ENCODE results near the gene AVPR2. TPM values are rescaled to one million over a fixed set of nuclear protein-coding genes. Genes with fewer than 3 reads are reported as not detected.
A peak's percentile ranks its signal among the peaks of the same experiment; 100 is the strongest.

AVPR2 gene
- total RNA-seq, 1 donor, result not detected

DNA sequence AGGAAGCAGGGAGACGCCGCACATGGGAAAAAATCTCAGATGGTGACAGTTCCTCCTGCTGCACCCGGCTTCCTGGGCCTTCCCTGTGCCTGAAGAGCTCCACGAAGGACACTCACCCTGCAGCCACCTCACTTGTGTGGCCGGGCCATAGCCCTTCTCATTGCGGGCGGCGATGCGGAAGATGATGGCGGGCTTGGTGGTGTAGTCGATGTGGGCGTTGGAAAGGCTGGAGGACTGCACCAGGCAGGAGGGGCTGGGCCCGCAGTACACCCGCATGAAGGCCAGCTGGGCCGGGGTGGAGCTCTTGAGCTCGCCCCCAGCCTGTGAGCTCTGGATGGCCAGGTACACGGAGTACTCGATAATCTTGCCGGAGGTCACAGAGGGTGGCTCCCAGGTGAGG is 45.7 kb downstream of the AVPR2 start:
- no peaks in the 10 kb centered on the region for H3K4me1 ChIP-seq (ENCODE audit: insufficient read depth, low read length)
- H3K27ac ChIP-seq (ENCODE audit: low read depth, low read length), result no peak overlapping the region
- H3K4me3 ChIP-seq (ENCODE audit: insufficient read depth, low read length), result no peak overlapping the region
- H3K27me3 ChIP-seq (ENCODE audit: insufficient read depth, low read length), result no peaks in the 10 kb centered on the region
- DNase-seq (ENCODE audit: insufficient read length, low spot score, missing footprints), result no peak
- TF ChIP-seq, protein P1, sequence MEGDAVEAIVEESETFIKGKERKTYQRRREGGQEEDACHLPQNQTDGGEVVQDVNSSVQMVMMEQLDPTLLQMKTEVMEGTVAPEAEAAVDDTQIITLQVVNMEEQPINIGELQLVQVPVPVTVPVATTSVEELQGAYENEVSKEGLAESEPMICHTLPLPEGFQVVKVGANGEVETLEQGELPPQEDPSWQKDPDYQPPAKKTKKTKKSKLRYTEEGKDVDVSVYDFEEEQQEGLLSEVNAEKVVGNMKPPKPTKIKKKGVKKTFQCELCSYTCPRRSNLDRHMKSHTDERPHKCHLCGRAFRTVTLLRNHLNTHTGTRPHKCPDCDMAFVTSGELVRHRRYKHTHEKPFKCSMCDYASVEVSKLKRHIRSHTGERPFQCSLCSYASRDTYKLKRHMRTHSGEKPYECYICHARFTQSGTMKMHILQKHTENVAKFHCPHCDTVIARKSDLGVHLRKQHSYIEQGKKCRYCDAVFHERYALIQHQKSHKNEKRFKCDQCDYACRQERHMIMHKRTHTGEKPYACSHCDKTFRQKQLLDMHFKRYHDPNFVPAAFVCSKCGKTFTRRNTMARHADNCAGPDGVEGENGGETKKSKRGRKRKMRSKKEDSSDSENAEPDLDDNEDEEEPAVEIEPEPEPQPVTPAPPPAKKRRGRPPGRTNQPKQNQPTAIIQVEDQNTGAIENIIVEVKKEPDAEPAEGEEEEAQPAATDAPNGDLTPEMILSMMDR (IDR thresholded peaks at IDR 0.05; ENCODE audit: extremely low read depth, low read depth, low read length), result no peak
- peaks cover 53% of the 10 kb centered on the region for H3K36me3 ChIP-seq (ENCODE audit: insufficient read depth, low read length)
- H4K20me1 ChIP-seq (ENCODE audit: insufficient read depth, low read length), result no peaks in the 10 kb centered on the region
- H3K9me3 ChIP-seq (ENCODE audit: low read depth, low read length), result no peaks in the 10 kb centered on the region
- no peak overlapping the region for H2AFZ ChIP-seq (ENCODE audit: low read length)
- no peak overlapping the region for H3K4me2 ChIP-seq (ENCODE audit: insufficient read depth, low read length)
- H3K79me2 ChIP-seq (ENCODE audit: insufficient read depth, low read length), result no peaks in the 10 kb centered on the region

DNA sequence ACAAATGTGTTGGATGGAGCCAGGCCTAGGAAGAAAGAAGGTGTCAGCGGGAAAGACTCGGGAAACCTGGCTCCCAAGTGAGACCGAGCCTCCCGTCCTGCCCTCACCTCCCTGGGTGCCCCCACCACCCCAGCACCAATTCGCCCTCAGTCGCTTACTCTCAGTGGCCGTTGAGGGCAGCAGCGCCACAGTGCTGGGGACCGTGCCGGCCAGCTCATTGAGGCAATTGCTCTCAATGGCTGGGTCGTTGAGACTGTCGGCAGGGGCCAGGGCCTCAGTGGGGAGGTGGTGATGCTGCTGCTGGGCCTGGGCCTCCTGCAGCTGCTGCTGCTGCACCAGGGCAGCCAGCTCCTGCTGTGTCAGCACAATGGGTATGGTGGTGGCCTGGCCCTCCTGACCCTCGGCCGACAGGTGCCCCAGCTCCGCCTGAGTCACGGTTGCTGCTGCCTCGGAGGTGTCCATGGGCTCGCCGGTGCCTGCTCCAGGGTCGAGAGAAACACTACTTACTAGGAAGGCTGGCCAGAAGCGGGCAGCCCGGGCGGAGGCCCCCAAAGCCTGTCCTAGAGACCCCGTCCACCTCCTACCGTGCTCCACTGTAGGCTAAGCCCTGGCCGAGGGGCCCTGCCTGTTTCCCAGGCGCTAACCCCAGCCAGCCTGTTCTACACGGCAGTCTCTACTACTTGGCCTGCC is 47.4 kb downstream of the AVPR2 start:
- no peak overlapping the region for H2AFZ ChIP-seq (ENCODE audit: low read length)
- no peak overlapping the region for H3K27ac ChIP-seq (ENCODE audit: low read depth, low read length)
- no peaks in the 10 kb centered on the region for H3K79me2 ChIP-seq (ENCODE audit: insufficient read depth, low read length)
- H3K27me3 ChIP-seq (ENCODE audit: insufficient read depth, low read length), result no peaks in the 10 kb centered on the region
- no peak overlapping the region for H3K4me2 ChIP-seq (ENCODE audit: insufficient read depth, low read length)
- TF ChIP-seq, protein P1 (IDR thresholded peaks at IDR 0.05; ENCODE audit: extremely low read depth, low read depth, low read length), result no peak
- no peak for DNase-seq (ENCODE audit: insufficient read length, low spot score, missing footprints)
- no peaks in the 10 kb centered on the region for H3K4me1 ChIP-seq (ENCODE audit: insufficient read depth, low read length)
- no peaks in the 10 kb centered on the region for H3K9me3 ChIP-seq (ENCODE audit: low read depth, low read length)
- H3K36me3 ChIP-seq (ENCODE audit: insufficient read depth, low read length), result peaks cover 62% of the 10 kb centered on the region
- H3K4me3 ChIP-seq (ENCODE audit: insufficient read depth, low read length), result no peak overlapping the region
- no peaks in the 10 kb centered on the region for H4K20me1 ChIP-seq (ENCODE audit: insufficient read depth, low read length)

DNA sequence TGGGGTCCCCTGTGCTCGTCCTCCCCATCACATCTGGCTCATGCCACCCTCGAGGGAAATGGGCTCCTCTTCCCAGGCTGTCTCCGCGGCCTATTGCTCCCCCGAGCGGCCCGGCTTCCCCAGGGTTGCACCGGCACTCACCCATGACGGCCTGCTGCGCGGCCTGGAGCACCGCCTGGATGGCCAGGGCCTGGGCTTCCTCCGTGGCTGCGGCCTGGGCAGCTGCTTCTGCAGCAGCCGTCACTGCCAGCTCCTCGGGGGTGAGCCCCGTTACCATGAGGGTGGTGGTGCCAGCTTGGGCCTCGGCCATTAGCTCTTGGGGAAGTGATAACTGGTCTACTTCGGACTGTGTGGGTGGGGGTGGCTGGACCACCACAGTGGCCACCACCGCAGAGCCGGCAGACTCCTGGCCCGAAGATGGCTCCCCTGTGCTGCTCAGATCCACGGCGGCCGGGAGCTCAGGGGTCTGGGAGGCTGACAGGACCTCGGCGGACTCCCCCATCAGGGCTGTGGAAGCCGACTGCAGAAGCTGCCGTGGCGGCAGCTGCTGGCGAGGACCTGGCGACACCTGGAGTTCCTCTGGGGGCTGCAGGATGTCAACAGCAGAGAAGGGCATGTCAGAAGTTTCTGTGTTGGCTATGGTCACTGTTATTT is 48.0 kb downstream of the AVPR2 start:
- H3K27ac ChIP-seq (ENCODE audit: low read depth, low read length), result no peak overlapping the region
- peaks cover 66% of the 10 kb centered on the region for H3K36me3 ChIP-seq (ENCODE audit: insufficient read depth, low read length)
- no peaks in the 10 kb centered on the region for H4K20me1 ChIP-seq (ENCODE audit: insufficient read depth, low read length)
- no peaks in the 10 kb centered on the region for H3K79me2 ChIP-seq (ENCODE audit: insufficient read depth, low read length)
- no peak for DNase-seq (ENCODE audit: insufficient read length, low spot score, missing footprints)
- H2AFZ ChIP-seq (ENCODE audit: low read length), result no peak overlapping the region
- no peaks in the 10 kb centered on the region for H3K27me3 ChIP-seq (ENCODE audit: insufficient read depth, low read length)
- H3K4me1 ChIP-seq (ENCODE audit: insufficient read depth, low read length), result no peaks in the 10 kb centered on the region
- no peaks in the 10 kb centered on the region for H3K9me3 ChIP-seq (ENCODE audit: low read depth, low read length)
- no peak overlapping the region for H3K4me2 ChIP-seq (ENCODE audit: insufficient read depth, low read length)
- TF ChIP-seq, protein P1 (IDR thresholded peaks at IDR 0.05; ENCODE audit: extremely low read depth, low read depth, low read length), result no peak
- H3K4me3 ChIP-seq (ENCODE audit: insufficient read depth, low read length), result no peak overlapping the region

DNA sequence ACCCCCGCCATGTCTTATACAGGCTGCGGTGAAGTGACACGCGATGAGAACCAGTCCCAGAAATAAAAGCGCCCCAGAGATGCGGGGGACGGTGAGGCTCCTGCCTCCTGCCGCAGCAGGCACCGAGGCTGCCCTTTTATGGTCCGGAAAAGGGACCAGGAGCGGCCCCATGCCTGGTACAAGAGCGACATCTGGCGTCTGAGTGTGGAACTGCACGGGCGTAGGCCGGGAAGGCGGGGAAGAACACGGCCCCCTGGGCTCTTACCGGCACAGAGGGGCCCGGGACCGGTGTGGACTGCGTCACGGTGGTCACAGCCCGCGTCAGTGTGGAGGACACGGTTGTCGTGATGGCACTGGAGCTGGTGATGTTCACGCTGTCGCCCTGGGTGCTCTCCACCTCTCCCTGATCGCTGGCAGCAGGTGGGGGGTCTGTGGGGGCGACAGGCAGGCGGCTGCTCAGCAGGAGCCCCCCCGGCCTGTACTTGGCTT is 48.9 kb downstream of the AVPR2 start:
- no peak overlapping the region for H3K4me2 ChIP-seq (ENCODE audit: insufficient read depth, low read length)
- peaks cover 75% of the 10 kb centered on the region for H3K36me3 ChIP-seq (ENCODE audit: insufficient read depth, low read length)
- DNase-seq (ENCODE audit: insufficient read length, low spot score, missing footprints), result peak; percentile 99
- no peaks in the 10 kb centered on the region for H3K9me3 ChIP-seq (ENCODE audit: low read depth, low read length)
- TF ChIP-seq, protein P1 (IDR thresholded peaks at IDR 0.05; ENCODE audit: extremely low read depth, low read depth, low read length), result peak; percentile 91
- no peak overlapping the region for H2AFZ ChIP-seq (ENCODE audit: low read length)
- no peak overlapping the region for H3K27ac ChIP-seq (ENCODE audit: low read depth, low read length)
- peaks cover 2% of the 10 kb centered on the region for H4K20me1 ChIP-seq (ENCODE audit: insufficient read depth, low read length)
- no peak overlapping the region for H3K4me3 ChIP-seq (ENCODE audit: insufficient read depth, low read length)
- no peaks in the 10 kb centered on the region for H3K79me2 ChIP-seq (ENCODE audit: insufficient read depth, low read length)
- no peaks in the 10 kb centered on the region for H3K27me3 ChIP-seq (ENCODE audit: insufficient read depth, low read length)
- H3K4me1 ChIP-seq (ENCODE audit: insufficient read depth, low read length), result no peaks in the 10 kb centered on the region
